Large intestine (tissue), 3 donors: ENCODE measurements around the gene SULT2B1. TPM values are rescaled to one million over a fixed set of nuclear protein-coding genes. Genes with fewer than 3 reads are reported as not detected.
"Not testable (repeated sequence)": the region's sequence is repeated elsewhere in the genome, so short reads cannot be mapped to it uniquely, and the experiment has no call there.

ENCODE experiments used
- DNase-seq, 2 donors: peaks; one replicate each; pipeline versions ENCODE4 v3.0.0 to v3.0.0-alpha.2; 2013
- H3K27ac ChIP-seq: one replicate; pipeline ENCODE4 v1.5.1; 2013; ENCODE audit warnings: low read length
- H3K27me3 ChIP-seq: 2 replicates; pipeline ENCODE4 v1.6.1; 2013; ENCODE audit warnings: low read length; ENCODE audit not compliant: control insufficient read depth, insufficient read depth
- H3K36me3 ChIP-seq: 2 replicates; pipeline ENCODE4 v1.6.1; 2013; ENCODE audit warnings: low read length; ENCODE audit not compliant: control insufficient read depth, insufficient read depth
- H3K4me1 ChIP-seq: one replicate; pipeline ENCODE4 v1.6.1; 2013; ENCODE audit warnings: low read length; ENCODE audit not compliant: control insufficient read depth, insufficient read depth
- H3K4me3 ChIP-seq: one replicate; pipeline ENCODE4 v1.5.1; 2013; ENCODE audit warnings: low read length
- H3K9me3 ChIP-seq: one replicate; pipeline ENCODE4 v1.6.1; 2013; ENCODE audit warnings: mild to moderate bottlenecking, low read depth, low read length, moderate library complexity; ENCODE audit not compliant: control insufficient read depth
- WGBS: methylation state at CpG from one replicate; pipeline ENCODE4 v1.1.5; 2013; ENCODE audit warnings: low lambda C conversion rate; ENCODE audit not compliant: insufficient coverage; 5-methylcytosine and 5-hydroxymethylcytosine counted together
- polyA plus RNA-seq: library from polyadenylated mRNA; unstranded; fragments of 120-200 nt; gene quantifications from one replicate; pipeline ENCODE4 v1.2.1, GENCODE V29; 2013

Gene SULT2B1
- polyA plus RNA-seq, 1 donor = 1.0 TPM

DNA sequence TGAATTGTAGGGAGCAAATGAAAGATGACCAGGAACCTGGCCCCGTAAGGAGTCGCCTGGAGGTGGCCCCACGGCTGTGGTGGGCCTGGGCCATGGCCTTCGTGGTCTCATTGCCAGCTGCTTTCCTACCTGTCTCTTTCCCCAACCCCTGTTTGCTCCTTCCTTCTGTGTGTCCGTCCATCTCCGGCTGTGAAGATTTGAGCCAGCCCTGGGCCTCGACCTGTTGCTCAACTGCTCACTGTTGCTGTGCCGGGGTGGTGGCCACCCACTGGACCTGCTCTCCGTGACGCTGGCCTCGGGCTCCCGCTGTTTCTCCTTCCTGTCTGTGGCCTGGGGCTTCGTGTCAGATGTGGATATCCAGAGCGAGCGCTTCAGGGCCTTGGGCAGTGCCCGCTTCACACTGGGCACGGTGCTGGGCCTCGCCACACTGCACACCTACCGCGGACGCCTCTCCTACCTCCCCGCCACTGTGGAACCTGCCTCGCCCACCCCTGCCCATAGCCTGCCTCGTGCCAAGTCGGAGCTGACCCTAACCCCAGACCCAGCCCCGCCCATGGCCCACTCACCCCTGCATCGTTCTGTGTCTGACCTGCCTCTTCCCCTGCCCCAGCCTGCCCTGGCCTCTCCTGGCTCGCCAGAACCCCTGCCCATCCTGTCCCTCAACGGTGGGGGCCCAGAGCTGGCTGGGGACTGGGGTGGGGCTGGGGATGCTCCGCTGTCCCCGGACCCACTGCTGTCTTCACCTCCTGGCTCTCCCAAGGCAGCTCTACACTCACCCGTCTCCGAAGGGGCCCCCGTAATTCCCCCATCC lies 76.7 kb downstream of the SULT2B1 start:
- peak overlapping the region; percentile 97 for H3K27ac ChIP-seq
- peaks cover 74% of the 10 kb centered on the region for H3K4me1 ChIP-seq
- WGBS = no CpG with 5 or more reads among the region's 34 CpGs
- H3K9me3 ChIP-seq = peaks cover 12% of the 10 kb centered on the region
- no peaks in the 10 kb centered on the region for H3K27me3 ChIP-seq
- DNase-seq = no peak
- no peak overlapping the region for H3K4me3 ChIP-seq
- peaks cover 18% of the 10 kb centered on the region for H3K36me3 ChIP-seq

DNA sequence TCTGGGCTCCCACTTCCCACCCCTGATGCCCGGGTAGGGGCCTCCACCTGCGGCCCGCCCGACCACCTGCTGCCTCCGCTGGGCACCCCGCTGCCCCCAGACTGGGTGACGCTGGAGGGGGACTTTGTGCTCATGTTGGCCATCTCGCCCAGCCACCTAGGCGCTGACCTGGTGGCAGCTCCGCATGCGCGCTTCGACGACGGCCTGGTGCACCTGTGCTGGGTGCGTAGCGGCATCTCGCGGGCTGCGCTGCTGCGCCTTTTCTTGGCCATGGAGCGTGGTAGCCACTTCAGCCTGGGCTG lies 77.3 kb downstream of the SULT2B1 start:
- Histone ChIP-seq H3K27me3 (no peaks in the 10 kb centered on the region), H3K4me1 (peaks cover 78% of the 10 kb centered on the region), H3K9me3 (peaks cover 12% of the 10 kb centered on the region), H3K4me3 (no peak overlapping the region), H3K27ac (peak overlapping the region; percentile 54), H3K36me3 (peaks cover 18% of the 10 kb centered on the region)
- no peak for DNase-seq
- WGBS = no CpG with 5 or more reads among the region's 22 CpGs

DNA sequence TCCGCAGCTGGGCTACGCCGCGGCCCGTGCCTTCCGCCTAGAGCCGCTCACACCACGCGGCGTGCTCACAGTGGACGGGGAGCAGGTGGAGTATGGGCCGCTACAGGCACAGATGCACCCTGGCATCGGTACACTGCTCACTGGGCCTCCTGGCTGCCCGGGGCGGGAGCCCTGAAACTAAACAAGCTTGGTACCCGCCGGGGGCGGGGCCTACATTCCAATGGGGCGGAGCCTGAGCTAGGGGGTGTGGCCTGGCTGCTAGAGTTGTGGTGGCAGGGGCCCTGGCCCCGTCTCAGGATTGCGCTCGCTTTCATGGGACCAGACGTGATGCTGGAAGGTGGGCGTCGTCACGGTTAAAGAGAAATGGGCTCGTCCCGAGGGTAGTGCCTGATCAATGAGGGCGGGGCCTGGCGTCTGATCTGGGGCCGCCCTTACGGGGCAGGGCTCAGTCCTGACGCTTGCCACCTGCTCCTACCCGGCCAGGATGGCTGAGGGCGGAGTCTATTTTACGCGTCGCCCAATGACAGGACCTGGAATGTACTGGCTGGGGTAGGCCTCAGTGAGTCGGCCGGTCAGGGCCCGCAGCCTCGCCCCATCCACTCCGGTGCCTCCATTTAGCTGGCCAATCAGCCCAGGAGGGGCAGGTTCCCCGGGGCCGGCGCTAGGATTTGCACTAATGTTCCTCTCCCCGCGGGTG lies 77.8 kb downstream of the SULT2B1 start:
- WGBS = no CpG with 5 or more reads among the region's 48 CpGs
- peak overlapping the region; percentile 19 for H3K4me3 ChIP-seq
- H3K4me1 ChIP-seq = peaks cover 82% of the 10 kb centered on the region
- no peaks in the 10 kb centered on the region for H3K27me3 ChIP-seq
- H3K27ac ChIP-seq = peak overlapping the region; percentile 54
- peaks cover 12% of the 10 kb centered on the region for H3K9me3 ChIP-seq
- peaks cover 18% of the 10 kb centered on the region for H3K36me3 ChIP-seq
- DNase-seq = peak; percentile 84 to 91

DNA sequence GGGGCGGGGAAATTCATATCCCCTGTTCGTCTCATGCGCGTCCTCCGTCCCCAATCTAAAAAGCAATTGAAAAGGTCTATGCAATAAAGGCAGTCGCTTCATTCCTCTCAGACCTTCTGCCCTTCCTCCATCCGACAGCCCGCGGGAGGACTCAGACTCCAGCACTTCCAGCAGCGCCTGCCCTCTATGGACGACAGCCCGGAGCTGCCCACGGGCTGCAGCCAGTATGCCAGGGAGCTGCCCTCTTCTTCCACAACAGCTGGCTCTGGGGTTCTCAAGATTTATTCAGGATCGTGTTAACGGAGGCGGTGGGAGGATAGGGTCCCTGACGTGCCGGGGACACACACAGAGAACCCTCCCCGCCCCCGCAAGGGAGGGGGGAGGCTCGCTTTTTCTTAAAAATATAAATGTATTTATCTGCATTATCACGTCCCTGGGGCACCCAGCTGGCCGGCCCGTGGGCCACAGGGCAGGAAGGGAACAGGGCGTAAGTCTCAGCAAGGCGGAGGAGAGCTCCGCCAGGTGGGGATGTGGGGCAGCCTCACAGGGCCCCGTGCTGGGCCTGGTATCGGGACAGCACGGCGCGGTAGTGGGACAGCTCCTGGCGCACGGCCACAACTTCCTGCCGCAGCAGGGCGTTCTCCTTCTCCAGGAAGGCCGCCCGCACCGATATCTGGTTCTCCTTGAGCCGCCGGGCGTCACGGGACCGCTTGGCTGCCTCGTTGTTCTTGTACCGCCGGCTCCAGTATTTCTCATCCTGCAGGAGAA lies 78.5 kb downstream of the SULT2B1 start:
- peaks cover 12% of the 10 kb centered on the region for H3K9me3 ChIP-seq
- H3K4me1 ChIP-seq = peaks cover 86% of the 10 kb centered on the region
- H3K27ac ChIP-seq = peak overlapping the region; percentile 54
- no peaks in the 10 kb centered on the region for H3K27me3 ChIP-seq
- H3K36me3 ChIP-seq = peaks cover 18% of the 10 kb centered on the region
- peak overlapping the region; percentile 19 for H3K4me3 ChIP-seq
- WGBS = no CpG with 5 or more reads among the region's 47 CpGs
- DNase-seq = peak in 1 of 2 donors; percentile 77

DNA sequence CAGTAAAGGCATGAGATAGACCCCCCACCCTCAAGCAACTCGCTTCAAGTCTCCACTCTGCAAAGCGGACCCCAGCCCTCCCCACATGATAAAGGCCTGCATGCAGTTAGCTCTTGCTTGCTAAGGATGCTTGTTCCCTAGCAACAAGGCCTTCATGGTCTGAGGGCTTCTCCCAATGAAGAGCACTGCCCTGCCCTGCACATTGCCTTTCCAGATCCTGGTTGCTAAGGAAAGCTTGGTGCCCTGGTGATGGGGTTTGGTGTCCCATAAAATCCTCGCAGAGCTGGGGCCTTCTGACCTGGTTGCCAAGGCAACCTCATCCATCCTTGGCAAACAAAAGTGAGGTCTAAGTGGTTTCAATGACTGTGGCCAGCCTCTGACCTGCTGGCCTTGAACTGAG lies 79.3 kb downstream of the SULT2B1 start:
- peak overlapping the region; percentile 54 for H3K27ac ChIP-seq
- H3K36me3 ChIP-seq = peaks cover 16% of the 10 kb centered on the region
- no CpG with 5 or more reads among the region's 3 CpGs for WGBS
- DNase-seq = peak in 1 of 2 donors; percentile 19
- peak overlapping the region; percentile 19 for H3K4me3 ChIP-seq
- no peaks in the 10 kb centered on the region for H3K27me3 ChIP-seq
- peaks cover 12% of the 10 kb centered on the region for H3K9me3 ChIP-seq
- H3K4me1 ChIP-seq = peaks cover 79% of the 10 kb centered on the region

DNA sequence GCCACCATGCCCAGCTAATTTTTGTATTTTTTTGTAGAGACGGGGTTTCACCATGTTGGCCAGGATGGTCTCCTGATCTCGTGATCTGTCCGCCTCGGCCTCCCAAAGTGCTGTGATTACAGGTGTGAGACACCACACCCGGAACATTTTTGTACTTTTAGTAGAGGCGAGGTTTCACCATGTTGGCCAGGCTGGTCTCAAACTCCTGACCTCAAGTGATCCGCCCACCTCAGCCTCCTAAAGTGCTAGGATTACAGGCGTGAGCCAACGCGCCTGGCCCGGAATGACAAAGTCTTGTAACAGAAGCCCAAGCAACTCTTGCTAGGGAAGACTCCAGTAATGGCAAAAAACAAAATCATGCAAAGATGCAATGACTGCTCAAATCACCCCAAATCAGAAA lies 80.3 kb downstream of the SULT2B1 start:
- H3K27ac ChIP-seq = peak overlapping the region; percentile 77
- H3K4me3 ChIP-seq, DNase-seq, H3K27me3 ChIP-seq: not testable (repeated sequence)
- peaks cover 12% of the 10 kb centered on the region for H3K9me3 ChIP-seq
- WGBS = 100% methylated on average over 1 of the region's 11 CpGs
- peaks cover 16% of the 10 kb centered on the region for H3K36me3 ChIP-seq
- H3K4me1 ChIP-seq = peaks cover 76% of the 10 kb centered on the region

DNA sequence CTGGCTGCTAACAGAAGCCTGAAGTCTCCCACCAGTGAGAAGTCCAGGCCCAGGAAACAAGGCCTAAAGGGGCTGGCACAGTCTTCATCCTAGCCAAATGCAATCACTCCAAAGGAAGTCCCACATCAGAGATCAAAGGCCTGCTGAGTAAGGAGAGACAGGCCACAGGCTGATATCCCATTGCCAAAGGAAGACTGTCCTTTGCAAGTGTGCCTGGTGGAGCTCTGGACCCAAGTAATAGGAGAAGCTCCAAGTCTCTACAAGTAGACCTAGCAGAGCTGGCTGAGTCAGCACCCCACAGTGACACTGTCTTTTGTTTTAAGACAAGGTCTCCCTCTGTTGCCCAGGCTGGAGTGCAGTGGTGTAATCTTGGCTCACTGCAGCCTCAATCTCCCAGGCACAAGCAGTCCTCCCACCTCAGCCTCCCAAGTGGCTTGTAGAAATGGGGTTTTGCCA lies 80.7 kb downstream of the SULT2B1 start:
- DNase-seq = peak in 1 of 2 donors; percentile 44
- peaks cover 12% of the 10 kb centered on the region for H3K9me3 ChIP-seq
- no peaks in the 10 kb centered on the region for H3K27me3 ChIP-seq
- no peak overlapping the region for H3K4me3 ChIP-seq
- peak overlapping the region; percentile 77 for H3K27ac ChIP-seq
- peaks cover 72% of the 10 kb centered on the region for H3K4me1 ChIP-seq
- peaks cover 16% of the 10 kb centered on the region for H3K36me3 ChIP-seq

DNA sequence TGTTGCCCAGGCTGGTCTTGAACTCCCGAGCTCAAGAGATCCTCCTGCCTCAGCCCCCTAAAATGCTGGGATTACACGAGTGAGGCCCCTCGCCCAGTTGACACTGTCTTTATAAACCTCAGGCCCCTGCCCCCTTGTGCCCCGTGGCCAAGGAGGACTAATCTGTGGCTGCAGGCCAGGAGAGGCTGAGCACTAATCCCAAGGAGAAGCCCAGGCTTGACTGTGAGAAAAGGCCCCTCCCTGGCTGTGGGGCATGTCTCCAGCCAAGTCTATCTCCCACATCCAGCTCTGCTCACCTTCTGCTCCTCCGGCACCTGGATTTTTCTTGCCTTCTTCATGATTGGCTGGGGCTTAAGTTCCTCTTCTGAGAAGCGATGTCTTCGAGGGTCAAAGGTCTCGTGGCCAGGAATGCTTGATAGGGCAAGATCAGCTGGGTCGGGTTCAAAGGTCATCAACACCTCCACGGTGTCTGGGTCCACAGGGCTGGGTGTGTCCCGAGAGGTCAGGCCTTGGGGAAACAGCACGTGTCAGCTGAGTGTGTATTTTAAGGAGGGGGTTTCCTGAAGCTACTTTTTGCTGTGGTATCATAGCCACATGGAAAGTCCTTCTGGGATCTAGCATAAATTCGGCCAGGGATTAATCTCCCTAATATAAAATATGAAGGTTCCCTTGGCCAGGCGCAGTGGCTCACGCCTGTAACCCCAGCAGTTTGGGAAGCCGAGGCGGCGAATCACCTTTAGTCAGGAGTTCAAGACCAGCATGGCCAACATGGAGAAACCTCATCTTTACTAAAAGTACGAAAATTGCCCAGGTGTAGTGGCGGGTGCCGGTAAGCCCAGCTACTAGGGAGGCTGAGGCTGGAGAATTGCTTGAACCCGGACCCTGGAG lies 81.4 kb downstream of the SULT2B1 start:
- DNase-seq = peak; percentile 89 to 94
- Histone ChIP-seq H3K27ac (peak overlapping the region; percentile 77), H3K27me3 (no peaks in the 10 kb centered on the region), H3K4me1 (peaks cover 67% of the 10 kb centered on the region), H3K9me3 (peaks cover 12% of the 10 kb centered on the region), H3K4me3 (no peak overlapping the region), H3K36me3 (peaks cover 10% of the 10 kb centered on the region)
- 60% methylated on average over 2 of the region's 22 CpGs for WGBS

DNA sequence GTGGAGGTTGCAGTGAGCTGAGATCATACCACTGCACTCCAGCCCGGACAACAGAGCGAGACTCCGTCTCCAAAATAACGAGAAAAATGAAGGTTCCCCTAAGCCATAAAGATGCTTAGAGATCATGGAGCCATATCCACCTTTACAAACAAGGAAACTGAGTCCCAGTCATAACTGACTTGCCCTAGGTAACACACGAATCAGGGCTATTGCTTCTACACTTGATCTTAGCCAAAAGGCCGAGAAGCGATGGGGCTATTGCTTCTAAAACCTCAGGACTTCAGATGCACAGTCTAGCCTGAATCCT lies 82.0 kb downstream of the SULT2B1 start:
- whole genome bisulfite sequencing = no CpG with 5 or more reads among the region's 7 CpGs
- H3K36me3 ChIP-seq = peaks cover 5% of the 10 kb centered on the region
- no peak for DNase-seq
- peaks cover 10% of the 10 kb centered on the region for H3K9me3 ChIP-seq
- peaks cover 67% of the 10 kb centered on the region for H3K4me1 ChIP-seq
- no peaks in the 10 kb centered on the region for H3K27me3 ChIP-seq
- no peak overlapping the region for H3K4me3 ChIP-seq
- peak overlapping the region; percentile 77 for H3K27ac ChIP-seq
